MM.1S (cell line): Measurements from ENCODE around the gene PDE1A.

Source experiments
- DNase-seq: peaks from one replicate; pipeline ENCODE4 v3.0.0-alpha.2; 2015
- H2AFZ ChIP-seq: fragments of 300-600 bp; sonication (generic); 2 replicates; pipeline ENCODE4 v1.6.0; 2016; ENCODE audit warnings: antibody characterized with exemption, low read length
- H3F3A ChIP-seq: fragments of 300-600 bp; sonication (generic); 2 replicates; pipeline ENCODE4 v1.6.1; 2016; ENCODE audit warnings: mild to moderate bottlenecking, antibody characterized with exemption, low read length, moderate library complexity, mixed read lengths; ENCODE audit not compliant: insufficient read depth
- H3K27ac ChIP-seq: fragments of 300-600 bp; sonication (generic); 2 replicates; pipeline ENCODE4 v1.5.1; 2016; ENCODE audit warnings: mild to moderate bottlenecking, low read length
- H3K27me3 ChIP-seq: fragments of 300-600 bp; sonication (generic); replicated peaks from 2 replicates; pipeline ENCODE4 v1.6.0; 2016; ENCODE audit warnings: low read length; ENCODE audit not compliant: insufficient read depth
- H3K36me3 ChIP-seq: fragments of 300-600 bp; sonication (generic); replicated peaks from 2 replicates; pipeline ENCODE4 v1.6.1; 2016; ENCODE audit warnings: mild to moderate bottlenecking, low read length, mixed read lengths; ENCODE audit not compliant: insufficient read depth
- H3K4me1 ChIP-seq: fragments of 300-600 bp; sonication (generic); 2 replicates; pipeline ENCODE4 v1.6.1; 2016; ENCODE audit warnings: low read length, mixed read lengths
- H3K4me2 ChIP-seq: fragments of 300-600 bp; sonication (generic); 2 replicates; pipeline ENCODE4 v1.6.0; 2016; ENCODE audit warnings: low read depth, low read length
- H3K4me3 ChIP-seq: fragments of 300-600 bp; sonication (generic); 2 replicates; pipeline ENCODE4 v1.5.1; 2016; ENCODE audit warnings: low read length, mixed read lengths
- H3K79me2 ChIP-seq: fragments of 300-600 bp; sonication (generic); 2 replicates; pipeline ENCODE4 v1.6.1; 2016; ENCODE audit warnings: mixed run types, low read length, mixed read lengths
- H3K9ac ChIP-seq: fragments of 300-600 bp; sonication (generic); 2 replicates; pipeline ENCODE4 v1.6.1; 2016; ENCODE audit warnings: low read length, mixed read lengths
- H3K9me2 ChIP-seq: fragments of 300-600 bp; sonication (generic); replicated peaks from 2 replicates; pipeline ENCODE4 v1.6.1; 2016; ENCODE audit warnings: mild to moderate bottlenecking, low read length, mixed read lengths; ENCODE audit not compliant: insufficient read depth
- H3K9me3 ChIP-seq: fragments of 300-600 bp; sonication (generic); replicated peaks from 2 replicates; pipeline ENCODE4 v1.6.1; 2016; ENCODE audit warnings: mild to moderate bottlenecking, low read length, mixed read lengths; ENCODE audit not compliant: insufficient read depth
- H4K20me1 ChIP-seq: fragments of 300-600 bp; sonication (generic); 2 replicates; pipeline ENCODE4 v1.6.1; 2016; ENCODE audit warnings: mild to moderate bottlenecking, low read length, moderate library complexity, mixed read lengths; ENCODE audit not compliant: insufficient read depth
- CTCF ChIP-seq: fragments of 300-600 bp; sonication (generic); IDR thresholded peaks from 2 replicates; pipeline ENCODE4 v1.5.1; 2016; ENCODE audit warnings: antibody characterized with exemption, low read length, mixed read lengths
- EZH2 ChIP-seq: fragments of 300-600 bp; sonication (generic); optimal IDR thresholded peaks from 2 replicates; pipeline ENCODE3; 2017; ENCODE audit warnings: low read depth, mild to moderate bottlenecking, antibody characterized with exemption, low read length, mixed read lengths
- EZH2phosphoT487 ChIP-seq: fragments of 300-600 bp; sonication (generic); IDR thresholded peaks from 2 replicates; pipeline ENCODE4 v1.6.1; 2018; ENCODE audit warnings: antibody characterized with exemption, low read length

PDE1A gene

GRCh38 chr2:182368996-182369395 lies 57.8 kb downstream of the PDE1A start:
- Histone ChIP-seq H3K4me2 (no peak overlapping the region), H3K4me3 (no peak overlapping the region), H3K79me2 (no peaks in the 10 kb centered on the region), H3K9ac (no peak overlapping the region), H3K9me3 (no peaks in the 10 kb centered on the region), H3K4me1 (no peaks in the 10 kb centered on the region), H3K36me3 (no peaks in the 10 kb centered on the region), H3K27me3 (no peaks in the 10 kb centered on the region), H4K20me1 (no peaks in the 10 kb centered on the region), H2AFZ (no peak overlapping the region), H3K9me2 (no peaks in the 10 kb centered on the region), H3F3A (no peaks in the 10 kb centered on the region), H3K27ac (no peak overlapping the region)
- TF ChIP-seq CTCF (no peak), EZH2 (no peak), EZH2phosphoT487 (no peak)
- no peak for DNase-seq

- DNase-seq: no peak
Measured at GRCh38 chr2:182368446-182368845, 58.4 kb downstream of the PDE1A start.

GRCh38 chr2:182367401-182367800 lies 59.4 kb downstream of the PDE1A start:
- no peaks in the 10 kb centered on the region for H4K20me1 ChIP-seq
- H3K36me3 ChIP-seq: no peaks in the 10 kb centered on the region

More at GRCh38 chr2:182368446-182368845, 58.4 kb downstream of the PDE1A start:
- no peak overlapping the region for H3K4me2 ChIP-seq
- no peak overlapping the region for H3K27ac ChIP-seq
- no peaks in the 10 kb centered on the region for H3F3A ChIP-seq
- H3K27me3 ChIP-seq: no peaks in the 10 kb centered on the region
- no peak overlapping the region for H2AFZ ChIP-seq
- no peak for TF ChIP-seq EZH2phosphoT487
- no peaks in the 10 kb centered on the region for H3K9me3 ChIP-seq
- H3K4me1 ChIP-seq: no peaks in the 10 kb centered on the region
- no peaks in the 10 kb centered on the region for H3K79me2 ChIP-seq
- H3K4me3 ChIP-seq: no peak overlapping the region
- no peaks in the 10 kb centered on the region for H3K9me2 ChIP-seq
- no peaks in the 10 kb centered on the region for H3K36me3 ChIP-seq
- H4K20me1 ChIP-seq: no peaks in the 10 kb centered on the region
- H3K9ac ChIP-seq: no peak overlapping the region

GRCh38 chr2:182366628-182367027 lies 60.2 kb downstream of the PDE1A start:
- no peaks in the 10 kb centered on the region for H3K4me1 ChIP-seq
- no peaks in the 10 kb centered on the region for H3K9me3 ChIP-seq
- no peaks in the 10 kb centered on the region for H3K27me3 ChIP-seq
- no peak overlapping the region for H2AFZ ChIP-seq
- no peak overlapping the region for H3K4me3 ChIP-seq
- TF ChIP-seq CTCF (no peak), EZH2 (no peak), EZH2phosphoT487 (no peak)
- H4K20me1 ChIP-seq: no peaks in the 10 kb centered on the region
- no peaks in the 10 kb centered on the region for H3F3A ChIP-seq
- H3K79me2 ChIP-seq: no peaks in the 10 kb centered on the region
- H3K4me2 ChIP-seq: no peak overlapping the region
- H3K36me3 ChIP-seq: no peaks in the 10 kb centered on the region
- no peak overlapping the region for H3K9ac ChIP-seq
- no peaks in the 10 kb centered on the region for H3K9me2 ChIP-seq
- H3K27ac ChIP-seq: no peak overlapping the region
- DNase-seq: no peak

More at GRCh38 chr2:182367401-182367800, 59.4 kb downstream of the PDE1A start:
- Histone ChIP-seq H3K9me2 (no peaks in the 10 kb centered on the region), H3K9me3 (no peaks in the 10 kb centered on the region), H3K27ac (no peak overlapping the region), H3K79me2 (no peaks in the 10 kb centered on the region), H3F3A (no peaks in the 10 kb centered on the region), H3K9ac (no peak overlapping the region), H3K4me1 (no peaks in the 10 kb centered on the region), H2AFZ (no peak overlapping the region), H3K27me3 (no peaks in the 10 kb centered on the region), H3K4me3 (no peak overlapping the region), H3K4me2 (no peak overlapping the region)
- no peak for DNase-seq
- no peak for TF ChIP-seq CTCF
